WERI-Rb-1 (cell line): ENCODE measurements around the gene SIVA1.
"Not testable (repeated sequence)": the region's sequence is repeated elsewhere in the genome, so short reads cannot be mapped to it uniquely, and the experiment has no call there.

Experiments used
- DNase-seq: peaks from one replicate; pipeline ENCODE4 v3.0.0-alpha.2; 2020
- H3K27ac ChIP-seq: fragments of 250-450 bp; sonication (Bioruptor Pico); 2 replicates; pipeline ENCODE4 v1.5.1; 2020; ENCODE audit warnings: mild to moderate bottlenecking, moderate library complexity
- H3K27me3 ChIP-seq: fragments of 250-450 bp; sonication (Bioruptor Pico); 2 replicates; pipeline ENCODE4 v1.5.1; 2021; ENCODE audit warnings: mild to moderate bottlenecking, low read depth, moderate library complexity; ENCODE audit not compliant: insufficient read depth, severe bottlenecking
- H3K36me3 ChIP-seq: fragments of 250-450 bp; sonication (Bioruptor Pico); 2 replicates; pipeline ENCODE4 v1.5.1; 2020; ENCODE audit warnings: mild to moderate bottlenecking, moderate library complexity
- H3K4me3 ChIP-seq: 2 replicates; pipeline ENCODE4 v1.5.1; 2011; ENCODE audit warnings: low read depth, mild to moderate bottlenecking, control low read depth, low read length
- H3K9me3 ChIP-seq: fragments of 250-450 bp; sonication (Bioruptor Pico); 2 replicates; pipeline ENCODE4 v1.5.1; 2021; ENCODE audit warnings: mild to moderate bottlenecking, moderate library complexity; ENCODE audit not compliant: severe bottlenecking
- TF ChIP-seq, protein P1 (sequence below): IDR thresholded peaks from 2 replicates; pipeline ENCODE4 v1.5.1; 2011; ENCODE audit warnings: low read depth, mild to moderate bottlenecking, control low read depth, inconsistent platforms, low read length

The SIVA1 gene

DNA sequence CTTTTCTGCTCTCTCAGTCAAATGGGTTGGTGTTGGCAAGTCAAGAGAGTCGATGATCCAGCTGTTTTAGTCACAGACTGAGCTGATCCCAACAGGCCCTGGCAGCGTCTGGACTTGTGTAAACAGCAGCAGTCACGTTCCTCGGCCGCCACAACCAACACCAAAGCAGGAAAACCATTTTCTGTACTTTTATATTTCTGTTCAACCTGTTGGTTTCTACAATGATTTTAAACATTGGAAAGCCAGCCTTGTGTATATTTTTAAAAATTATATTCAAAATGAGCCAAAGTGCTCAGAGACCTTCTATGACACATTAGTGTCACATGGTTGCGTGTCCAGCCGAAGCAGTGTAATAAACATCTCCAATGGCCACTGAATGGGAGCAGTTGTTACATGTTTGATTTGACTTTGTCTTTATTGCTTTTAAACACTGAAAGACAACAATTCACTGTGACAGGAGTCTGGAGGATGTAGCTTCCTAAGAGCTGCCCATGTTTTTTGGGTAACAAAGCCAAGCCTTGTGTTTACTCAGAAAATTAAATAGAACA, 5.9 kb upstream of the SIVA1 start:
- no peak for DNase-seq
- Histone ChIP-seq H3K27me3 (no peaks in the 10 kb centered on the region), H3K9me3 (peaks cover 11% of the 10 kb centered on the region), H3K4me3 (no peak overlapping the region), H3K27ac (no peak overlapping the region), H3K36me3 (peaks cover under 1% of the 10 kb centered on the region)
- TF ChIP-seq, protein P1, sequence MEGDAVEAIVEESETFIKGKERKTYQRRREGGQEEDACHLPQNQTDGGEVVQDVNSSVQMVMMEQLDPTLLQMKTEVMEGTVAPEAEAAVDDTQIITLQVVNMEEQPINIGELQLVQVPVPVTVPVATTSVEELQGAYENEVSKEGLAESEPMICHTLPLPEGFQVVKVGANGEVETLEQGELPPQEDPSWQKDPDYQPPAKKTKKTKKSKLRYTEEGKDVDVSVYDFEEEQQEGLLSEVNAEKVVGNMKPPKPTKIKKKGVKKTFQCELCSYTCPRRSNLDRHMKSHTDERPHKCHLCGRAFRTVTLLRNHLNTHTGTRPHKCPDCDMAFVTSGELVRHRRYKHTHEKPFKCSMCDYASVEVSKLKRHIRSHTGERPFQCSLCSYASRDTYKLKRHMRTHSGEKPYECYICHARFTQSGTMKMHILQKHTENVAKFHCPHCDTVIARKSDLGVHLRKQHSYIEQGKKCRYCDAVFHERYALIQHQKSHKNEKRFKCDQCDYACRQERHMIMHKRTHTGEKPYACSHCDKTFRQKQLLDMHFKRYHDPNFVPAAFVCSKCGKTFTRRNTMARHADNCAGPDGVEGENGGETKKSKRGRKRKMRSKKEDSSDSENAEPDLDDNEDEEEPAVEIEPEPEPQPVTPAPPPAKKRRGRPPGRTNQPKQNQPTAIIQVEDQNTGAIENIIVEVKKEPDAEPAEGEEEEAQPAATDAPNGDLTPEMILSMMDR: no peak

DNA sequence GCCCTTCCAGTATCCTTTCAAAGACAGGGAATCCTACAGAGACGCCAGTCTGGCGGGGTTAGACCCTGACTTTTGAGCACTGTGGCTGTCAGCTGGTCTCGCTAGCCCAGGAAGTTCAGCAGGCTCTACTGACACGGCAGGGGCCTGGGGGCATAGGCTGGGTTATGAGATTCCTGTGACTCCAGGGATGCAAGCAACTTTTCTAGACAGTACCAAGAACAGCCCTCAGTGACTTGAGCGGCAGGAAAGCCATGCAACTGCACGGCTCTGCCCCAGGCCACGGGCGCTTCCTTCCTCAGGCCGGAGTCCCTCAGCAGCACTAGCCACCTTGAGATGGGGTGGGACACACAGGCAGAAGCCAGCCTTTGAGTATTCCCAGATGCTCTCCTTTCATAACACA, 5.1 kb upstream of the SIVA1 start:
- H3K27ac ChIP-seq: no peak overlapping the region
- H3K27me3 ChIP-seq: no peaks in the 10 kb centered on the region
- H3K9me3 ChIP-seq: peaks cover 14% of the 10 kb centered on the region
- H3K36me3 ChIP-seq: peaks cover 4% of the 10 kb centered on the region
- TF ChIP-seq, protein P1: no peak
- no peak overlapping the region for H3K4me3 ChIP-seq
- DNase-seq: no peak

DNA sequence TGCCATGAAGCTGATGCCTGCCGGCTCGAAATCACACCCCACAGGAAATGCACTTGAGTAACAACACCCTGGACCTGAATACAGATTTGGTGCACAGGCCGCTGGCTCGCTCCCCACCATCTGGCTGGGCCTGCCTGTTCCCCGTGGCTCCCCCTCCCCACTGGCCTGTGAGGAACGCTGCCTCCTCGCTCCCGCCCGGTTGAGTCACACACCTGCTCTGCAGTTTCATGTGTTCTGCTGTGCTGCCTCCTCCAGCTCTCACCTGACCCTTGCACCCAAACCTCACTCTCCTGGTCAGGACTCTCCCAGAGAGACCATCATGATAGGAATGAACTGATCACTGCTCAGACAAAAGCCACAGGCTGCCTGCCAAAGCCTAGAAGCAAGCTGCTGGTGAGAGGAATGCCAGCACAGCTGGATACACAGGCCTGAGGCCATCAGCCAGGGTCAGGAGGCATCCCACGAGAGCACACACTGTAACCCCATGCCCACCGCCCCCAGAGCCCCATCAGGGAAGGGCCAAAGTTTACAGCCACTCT, 3.8 kb upstream of the SIVA1 start:
- peak; percentile 72 for DNase-seq
- TF ChIP-seq, protein P1: 0 out of 2 replicates have a peak, but pooled peaks have one; percentile 14
- H3K4me3 ChIP-seq: no peak overlapping the region
- no peak overlapping the region for H3K27ac ChIP-seq
- H3K27me3 ChIP-seq: no peaks in the 10 kb centered on the region
- H3K36me3 ChIP-seq: peaks cover 9% of the 10 kb centered on the region
- H3K9me3 ChIP-seq: peaks cover 14% of the 10 kb centered on the region

DNA sequence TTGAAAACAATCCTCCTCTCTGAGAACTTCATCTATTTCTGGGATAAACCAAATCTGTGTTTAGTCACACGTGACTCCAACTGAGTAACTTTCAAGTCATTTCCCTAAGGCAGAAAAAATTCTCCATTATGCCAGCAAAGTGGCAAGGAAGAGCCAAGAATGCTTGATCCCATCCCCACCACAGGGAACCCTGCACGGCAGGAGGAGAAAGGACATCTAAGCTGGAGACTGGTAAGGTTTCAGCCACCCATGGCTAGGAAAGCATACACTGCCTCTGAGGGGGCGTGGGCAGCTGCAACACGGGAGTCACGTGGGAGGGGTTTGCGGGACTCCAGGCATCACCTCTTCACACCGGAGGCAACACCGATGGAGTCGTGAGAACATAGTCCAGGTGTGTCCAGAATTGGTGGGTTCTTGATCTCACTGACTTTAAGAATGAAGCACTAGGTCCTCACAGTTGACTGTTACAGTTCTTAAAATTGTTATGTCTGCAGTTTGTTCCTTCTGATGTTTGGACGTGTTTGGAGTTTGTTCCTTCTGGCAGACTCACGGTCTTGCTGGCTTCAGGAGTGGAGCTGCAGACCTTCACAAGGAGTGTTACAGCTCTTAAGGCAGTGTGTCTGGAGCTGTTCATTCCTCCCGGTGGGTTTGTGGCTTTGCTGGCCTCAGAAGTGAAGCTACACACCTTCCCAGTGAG, 2.7 kb upstream of the SIVA1 start:
- no peak overlapping the region for H3K4me3 ChIP-seq
- no peaks in the 10 kb centered on the region for H3K27me3 ChIP-seq
- DNase-seq: no peak
- TF ChIP-seq, protein P1: no peak
- H3K9me3 ChIP-seq: peaks cover 14% of the 10 kb centered on the region
- peaks cover 16% of the 10 kb centered on the region for H3K36me3 ChIP-seq
- no peak overlapping the region for H3K27ac ChIP-seq

DNA sequence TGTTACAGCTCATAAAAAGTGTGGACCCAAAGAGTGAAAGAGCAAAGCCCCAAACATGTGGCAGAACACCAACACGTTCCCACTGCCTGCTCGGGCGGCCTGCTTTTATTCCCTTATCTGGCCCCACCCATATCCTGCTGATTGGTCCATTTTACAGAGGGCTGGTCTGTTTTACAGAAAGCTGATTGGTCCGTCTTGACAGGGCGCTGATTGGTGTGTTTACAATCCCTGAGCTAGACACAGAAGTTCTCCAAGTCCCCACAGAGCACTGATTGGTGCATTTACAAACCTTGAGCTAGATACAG, 2.2 kb upstream of the SIVA1 start:
- not testable (repeated sequence) for H3K4me3 ChIP-seq, H3K27me3 ChIP-seq, DNase-seq, H3K27ac ChIP-seq
- peaks cover 14% of the 10 kb centered on the region for H3K9me3 ChIP-seq
- peaks cover 21% of the 10 kb centered on the region for H3K36me3 ChIP-seq

DNA sequence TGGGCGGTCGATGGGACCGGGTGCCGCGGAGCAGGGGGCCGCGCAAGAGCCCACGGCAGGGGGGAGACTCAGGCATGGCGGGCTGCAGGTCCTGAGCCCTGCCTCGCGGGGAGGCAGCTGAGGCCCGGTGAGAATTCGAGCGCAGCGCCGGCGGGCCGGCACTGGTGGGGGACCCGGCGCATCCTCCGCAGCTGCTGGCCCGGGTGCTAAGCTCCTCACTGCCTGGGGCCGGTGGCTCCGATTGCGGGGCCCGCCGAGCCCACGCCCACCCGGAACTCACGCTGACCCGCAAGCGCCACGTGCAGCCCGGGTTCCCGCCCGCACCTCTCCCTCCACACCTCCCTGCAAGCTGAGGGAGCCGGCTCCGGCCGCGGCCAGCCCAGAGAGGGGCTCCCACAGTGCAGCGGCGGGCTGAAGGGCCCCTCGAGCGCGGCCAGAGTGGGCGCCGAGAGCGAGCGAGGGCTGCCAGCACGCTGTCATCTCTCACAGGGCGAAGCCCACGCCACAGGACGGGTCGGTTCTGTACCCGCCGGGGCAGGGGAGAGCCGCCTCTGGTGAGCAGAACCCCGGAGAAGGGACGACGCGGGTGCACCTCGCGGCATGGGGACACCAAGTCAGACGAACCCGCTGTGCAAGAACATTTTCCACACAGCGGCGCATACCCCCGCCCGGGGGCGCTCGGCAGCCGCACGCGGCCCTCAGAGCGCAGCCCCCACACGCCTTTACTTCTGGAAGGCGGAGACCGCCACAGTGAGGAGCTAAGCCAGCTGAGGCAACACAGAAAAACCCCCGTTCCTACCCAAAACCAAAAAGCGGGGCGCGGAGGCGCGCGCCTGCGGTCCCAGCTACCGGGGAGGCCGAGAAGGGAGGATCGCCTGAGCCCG, 1.2 kb upstream of the SIVA1 start:
- Histone ChIP-seq H3K9me3 (peaks cover 14% of the 10 kb centered on the region), H3K27me3 (no peaks in the 10 kb centered on the region), H3K4me3 (peak overlapping the region; percentile 8), H3K36me3 (peaks cover 32% of the 10 kb centered on the region), H3K27ac (peak overlapping the region; percentile 97)
- no peak for DNase-seq
- TF ChIP-seq, protein P1: no peak
